Measurements from ENCODE around the gene NPY. TPM values are rescaled to one million over a fixed set of nuclear protein-coding genes. Genes with fewer than 3 reads are reported as not detected.

NPY gene
- total and polyA plus RNA-seq, 9 of the 15 experiments (the other 6 are each of a cell fraction or from before 2014, with no cell fraction given), result not detected

DNA sequence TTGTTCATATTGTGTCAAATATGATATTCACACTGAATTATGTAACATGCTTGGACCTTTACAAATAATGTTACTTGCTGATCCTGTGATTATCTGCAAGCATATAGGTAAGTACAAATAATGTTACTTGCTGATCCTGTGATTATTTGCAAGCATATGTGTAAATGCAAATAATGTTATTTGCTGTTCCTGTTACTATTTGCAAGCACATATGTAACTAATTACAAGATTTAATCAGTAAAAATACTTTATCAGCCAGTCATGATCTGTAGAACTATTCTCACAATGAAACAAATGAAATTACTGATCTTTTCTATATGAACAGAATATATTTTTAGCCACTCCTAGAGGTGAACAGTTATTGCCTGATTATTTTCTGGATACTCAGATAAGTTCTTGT, 44.7 kb upstream of the NPY start:
- intact Hi-C loops (cut with micrococcal nuclease), result no loop called here
- FAIRE-seq, result no peak
- CTCF ChIA-PET (ENCODE audit: low intra/inter-chr PET ratio), result no interaction called here

More for the DNA sequence above, 44.7 kb upstream of the NPY start:
- H3K4me3 ChIP-seq, result no peak overlapping the region
- H3K27me3 ChIP-seq (ENCODE audit: control insufficient read depth in 2 of 2, insufficient read depth in 2 of 2, low read length in 2 of 2), result 0 out of 5 replicates have a peak, but pooled peaks cover 0 to 4% of the 10 kb centered on the region in 2 experiments
- in situ Hi-C loops (cut with MboI), result no loop called here
- no peaks in the 10 kb centered on the region for H3K9me3 ChIP-seq (replicated peaks; ENCODE audit: control insufficient read depth, insufficient read depth, low read depth, low read length)
- H3K9ac ChIP-seq (ENCODE audit: insufficient read depth in 1 of 2, low read depth in 2 of 2, low read length in 2 of 2), result no peak overlapping the region
- no peak overlapping the region for H3K27ac ChIP-seq (ENCODE audit: extremely low read depth, low read depth, low read length)
- no peaks in the 10 kb centered on the region for H4K20me1 ChIP-seq (replicated peaks; ENCODE audit: control insufficient read depth, insufficient read depth, low read length)
- H3K79me2 ChIP-seq (ENCODE audit: control insufficient read depth, insufficient read depth, low read length), result no peaks in the 10 kb centered on the region
- TF ChIP-seq KDM1A (IDR thresholded peaks at IDR 0.05) (no peak), HCFC1 (IDR thresholded peaks at IDR 0.05; ENCODE audit: low read depth, low read length) (no peak), TEAD4 (IDR thresholded peaks at IDR 0.05; ENCODE audit: low read length) (no peak), TEAD4 (CRISPR knock-in tag; IDR thresholded peaks at IDR 0.05; ENCODE audit: borderline replicate concordance) (no peak), ZNF695 (CRISPR knock-in tag; IDR thresholded peaks at IDR 0.05) (no peak), ADNP (tag; IDR thresholded peaks at IDR 0.05) (no peak), ZFP30 (CRISPR knock-in tag; IDR thresholded peaks at IDR 0.05; ENCODE audit: borderline replicate concordance) (no peak), FIP1L1 (IDR thresholded peaks at IDR 0.05; ENCODE audit: low read depth, low read length, poor library complexity, severe bottlenecking) (no peak), ZNF324 (CRISPR knock-in tag; IDR thresholded peaks at IDR 0.05) (no peak), PYGO2 (tag; IDR thresholded peaks at IDR 0.05) (no peak), RBM34 (IDR thresholded peaks at IDR 0.05; ENCODE audit: borderline replicate concordance, insufficient read depth, low read length) (no peak), ZNF830 (CRISPR knock-in tag; IDR thresholded peaks at IDR 0.05) (no peak)
- TF ChIP-seq, protein P1, sequence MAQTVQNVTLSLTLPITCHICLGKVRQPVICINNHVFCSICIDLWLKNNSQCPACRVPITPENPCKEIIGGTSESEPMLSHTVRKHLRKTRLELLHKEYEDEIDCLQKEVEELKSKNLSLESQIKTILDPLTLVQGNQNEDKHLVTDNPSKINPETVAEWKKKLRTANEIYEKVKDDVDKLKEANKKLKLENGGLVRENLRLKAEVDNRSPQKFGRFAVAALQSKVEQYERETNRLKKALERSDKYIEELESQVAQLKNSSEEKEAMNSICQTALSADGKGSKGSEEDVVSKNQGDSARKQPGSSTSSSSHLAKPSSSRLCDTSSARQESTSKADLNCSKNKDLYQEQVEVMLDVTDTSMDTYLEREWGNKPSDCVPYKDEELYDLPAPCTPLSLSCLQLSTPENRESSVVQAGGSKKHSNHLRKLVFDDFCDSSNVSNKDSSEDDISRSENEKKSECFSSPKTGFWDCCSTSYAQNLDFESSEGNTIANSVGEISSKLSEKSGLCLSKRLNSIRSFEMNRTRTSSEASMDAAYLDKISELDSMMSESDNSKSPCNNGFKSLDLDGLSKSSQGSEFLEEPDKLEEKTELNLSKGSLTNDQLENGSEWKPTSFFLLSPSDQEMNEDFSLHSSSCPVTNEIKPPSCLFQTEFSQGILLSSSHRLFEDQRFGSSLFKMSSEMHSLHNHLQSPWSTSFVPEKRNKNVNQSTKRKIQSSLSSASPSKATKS (CRISPR knock-in tag; IDR thresholded peaks at IDR 0.05), result no peak
- TF ChIP-seq, protein P2, sequence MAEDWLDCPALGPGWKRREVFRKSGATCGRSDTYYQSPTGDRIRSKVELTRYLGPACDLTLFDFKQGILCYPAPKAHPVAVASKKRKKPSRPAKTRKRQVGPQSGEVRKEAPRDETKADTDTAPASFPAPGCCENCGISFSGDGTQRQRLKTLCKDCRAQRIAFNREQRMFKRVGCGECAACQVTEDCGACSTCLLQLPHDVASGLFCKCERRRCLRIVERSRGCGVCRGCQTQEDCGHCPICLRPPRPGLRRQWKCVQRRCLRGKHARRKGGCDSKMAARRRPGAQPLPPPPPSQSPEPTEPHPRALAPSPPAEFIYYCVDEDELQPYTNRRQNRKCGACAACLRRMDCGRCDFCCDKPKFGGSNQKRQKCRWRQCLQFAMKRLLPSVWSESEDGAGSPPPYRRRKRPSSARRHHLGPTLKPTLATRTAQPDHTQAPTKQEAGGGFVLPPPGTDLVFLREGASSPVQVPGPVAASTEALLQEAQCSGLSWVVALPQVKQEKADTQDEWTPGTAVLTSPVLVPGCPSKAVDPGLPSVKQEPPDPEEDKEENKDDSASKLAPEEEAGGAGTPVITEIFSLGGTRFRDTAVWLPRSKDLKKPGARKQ (CRISPR knock-in tag; IDR thresholded peaks at IDR 0.05), result no peak
- no TSS peak for BruUV-seq (replicated peaks)
- no peaks in the 10 kb centered on the region for H3K36me3 ChIP-seq (ENCODE audit: control insufficient read depth, insufficient read depth, low read length)
- H3K9me1 ChIP-seq (ENCODE audit: control insufficient read depth, insufficient read depth, low read length), result no peaks in the 10 kb centered on the region
- POLR2A ChIA-PET, result no interaction called here
- no peak for ATAC-seq
- H3K4me2 ChIP-seq (ENCODE audit: insufficient read depth, low read length), result no peak overlapping the region
- DNase-seq (ENCODE audit: extremely low read depth in 1 of 4, low spot score in 3 of 4), result no peak
- H3K4me1 ChIP-seq (replicated peaks in 1 of 2; ENCODE audit: control insufficient read depth in 2 of 2, insufficient read depth in 2 of 2, low read length in 2 of 2), result no peaks in the 10 kb centered on the region
- no peak overlapping the region for H2AFZ ChIP-seq (ENCODE audit: low read depth, low read length)

All from K562 (cell line).